SH-SY5Y (cell line): ENCODE data around the gene PARVB.

Source experiments
- GATA2 ChIP-seq: IDR thresholded peaks from 2 replicates; pipeline ENCODE4 v1.6.1; 2011; ENCODE audit warnings: mild to moderate bottlenecking, low read depth, low read length
- GATA3 ChIP-seq: IDR thresholded peaks from 2 replicates; pipeline ENCODE4 v1.6.1; 2011; ENCODE audit warnings: low read depth, mild to moderate bottlenecking, low read length, moderate library complexity

DNA sequence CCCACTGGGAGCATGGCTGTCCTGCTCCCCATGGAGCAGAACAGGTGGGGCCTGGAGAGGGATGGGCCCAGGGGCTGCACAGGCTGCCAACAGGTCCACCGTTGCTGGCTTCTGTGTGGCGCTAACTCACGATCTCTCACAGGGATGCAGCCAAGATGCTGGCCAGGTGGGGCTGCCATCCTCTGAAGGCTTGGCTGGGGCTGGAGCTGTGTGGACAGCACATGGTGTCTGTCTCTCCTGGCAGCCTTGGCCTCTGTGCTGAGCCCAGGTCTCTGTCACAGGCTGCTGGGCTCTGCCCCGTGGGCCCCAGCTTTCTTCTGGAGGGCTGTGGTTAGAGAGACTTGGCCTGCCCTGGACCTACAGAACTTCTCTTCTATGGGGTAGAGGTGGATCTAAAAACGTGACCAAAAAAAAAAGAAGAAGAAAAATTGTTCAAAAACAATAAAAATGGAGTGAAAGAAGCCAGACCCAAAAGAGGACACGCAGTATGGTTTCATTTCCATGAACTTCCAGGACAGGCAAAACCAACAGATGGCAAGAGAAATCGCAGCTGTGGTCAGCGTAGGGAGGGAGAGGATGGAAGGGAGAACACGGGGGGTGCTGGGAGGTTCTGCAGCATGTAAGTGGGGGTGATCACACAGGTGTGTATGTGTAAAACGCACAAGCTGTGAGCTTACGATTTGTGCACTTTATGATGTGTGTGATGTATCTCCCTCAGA is 168.9 kb downstream of the PARVB start:
- TF ChIP-seq GATA2 (no peak), GATA3 (no peak)
